Vagina (tissue), 2 donors: ENCODE measurements around the gene EPHA7.

ENCODE experiments used
- POLR2A ChIP-seq, 2 donors: fragments of 450-650 bp; IDR thresholded peaks; one replicate each; pipeline ENCODE4 v1.6.1; 2017; ENCODE audit warnings: antibody characterized with exemption in 2 of 2, mild to moderate bottlenecking in 2 of 2, moderate library complexity in 2 of 2
- POLR2AphosphoS5 ChIP-seq, 2 donors: sonication (generic); formaldehyde crosslinking; IDR thresholded peaks; one replicate each; pipeline ENCODE4 v1.9.0; 2017; ENCODE audit warnings: antibody characterized with exemption in 2 of 2, mild to moderate bottlenecking in 2 of 2, low read depth in 1 of 2; ENCODE audit not compliant: insufficient read depth in 1 of 2
- TF ChIP-seq, protein P1 (sequence below), 3 experiments: fragments of 450-650 bp in 2 of 3; fragments of 200-600 bp in 1 of 3; sonication (generic) in 1 of 3; IDR thresholded peaks; one replicate each; pipeline ENCODE4 v1.5.1; 2017 to 2019; ENCODE audit warnings: antibody characterized with exemption in 3 of 3, mild to moderate bottlenecking in 2 of 3, moderate library complexity in 2 of 3

DNA sequence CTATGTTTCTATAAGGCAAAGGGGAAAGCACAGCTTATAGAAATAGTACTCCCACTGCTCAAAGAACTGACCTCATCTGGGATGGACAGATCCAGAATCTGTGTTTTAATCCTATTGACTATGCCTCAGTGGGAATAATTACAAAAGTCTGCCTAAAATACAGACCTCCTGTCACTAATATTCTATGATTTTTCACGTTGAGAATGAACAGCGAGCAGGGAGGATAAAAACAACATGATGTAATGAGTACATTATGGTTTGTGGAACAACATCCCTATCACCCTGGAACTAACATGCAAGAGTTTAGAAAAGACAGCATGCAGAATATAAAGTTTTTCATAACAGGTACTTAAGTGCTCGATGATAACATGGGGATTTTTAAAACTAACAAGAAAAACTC lies 53.9 kb downstream of the EPHA7 start:
- no peak for TF ChIP-seq POLR2A (IDR thresholded peaks at IDR 0.05)
- TF ChIP-seq POLR2AphosphoS5 (IDR thresholded peaks at IDR 0.05; ENCODE audit: insufficient read depth in 1 of 2, low read depth in 1 of 2), result no peak
- TF ChIP-seq, protein P1, sequence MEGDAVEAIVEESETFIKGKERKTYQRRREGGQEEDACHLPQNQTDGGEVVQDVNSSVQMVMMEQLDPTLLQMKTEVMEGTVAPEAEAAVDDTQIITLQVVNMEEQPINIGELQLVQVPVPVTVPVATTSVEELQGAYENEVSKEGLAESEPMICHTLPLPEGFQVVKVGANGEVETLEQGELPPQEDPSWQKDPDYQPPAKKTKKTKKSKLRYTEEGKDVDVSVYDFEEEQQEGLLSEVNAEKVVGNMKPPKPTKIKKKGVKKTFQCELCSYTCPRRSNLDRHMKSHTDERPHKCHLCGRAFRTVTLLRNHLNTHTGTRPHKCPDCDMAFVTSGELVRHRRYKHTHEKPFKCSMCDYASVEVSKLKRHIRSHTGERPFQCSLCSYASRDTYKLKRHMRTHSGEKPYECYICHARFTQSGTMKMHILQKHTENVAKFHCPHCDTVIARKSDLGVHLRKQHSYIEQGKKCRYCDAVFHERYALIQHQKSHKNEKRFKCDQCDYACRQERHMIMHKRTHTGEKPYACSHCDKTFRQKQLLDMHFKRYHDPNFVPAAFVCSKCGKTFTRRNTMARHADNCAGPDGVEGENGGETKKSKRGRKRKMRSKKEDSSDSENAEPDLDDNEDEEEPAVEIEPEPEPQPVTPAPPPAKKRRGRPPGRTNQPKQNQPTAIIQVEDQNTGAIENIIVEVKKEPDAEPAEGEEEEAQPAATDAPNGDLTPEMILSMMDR (IDR thresholded peaks at IDR 0.05), result no peak
